HepG2 (cell line): ENCODE data around the gene NXN. TPM values are rescaled to one million over a fixed set of nuclear protein-coding genes. Genes with fewer than 3 reads are reported as not detected.

Source experiments
- DR1 ChIP-seq: sonication (generic); formaldehyde crosslinking; IDR thresholded peaks from 2 replicates; pipeline ENCODE4 v1.8.0; 2021; ENCODE audit warnings: mild to moderate bottlenecking, missing genetic modification reagents, inconsistent platforms
- LRRFIP1 ChIP-seq: sonication (generic); formaldehyde crosslinking; conservative IDR thresholded peaks from 2 replicates; pipeline ENCODE4 v1.4.0; 2020; ENCODE audit warnings: missing genetic modification reagents
- ZNF646 ChIP-seq: sonication (generic); formaldehyde crosslinking; IDR thresholded peaks from 2 replicates; pipeline ENCODE4 v1.9.0; 2021; ENCODE audit warnings: mild to moderate bottlenecking, missing genetic modification reagents
- polyA plus RNA-seq, 8 experiments: library from polyadenylated mRNA; depleted of rRNA in 3 of 8; stranded (reverse) in 7 of 8; unstranded in 1 of 8; fragments of >200 nt; fragmentation: Illumina TruSeq in 4 of 8; extraction: Trizol in 4 of 8; gene quantifications; 2 replicates each; pipeline versions ENCODE4 v1.2.1 to v1.2.3, GENCODE V29; 2011 to 2016; ENCODE audit warnings: low read depth in 4 of 8, missing spikeins in 1 of 8, mixed read lengths in 1 of 8; ENCODE audit not compliant: insufficient read depth in 1 of 8
- total RNA-seq, 5 experiments: library from RNA; depleted of rRNA; stranded (reverse); fragments of >200 nt; fragmentation: Illumina TruSeq; extraction: Trizol; gene quantifications; 2 replicates each; pipeline ENCODE4 v1.2.3, GENCODE V29; 2016; ENCODE audit warnings: low read depth in 1 of 5

The NXN gene
- total and polyA plus RNA-seq, 2 of the 13 experiments (the other 11 are each of a cell fraction or from before 2014, with no cell fraction given): 22.2 to 24.3 TPM

GRCh38 chr17:949623-950303, 29.8 kb downstream of the NXN start (continued):
- no peak for TF ChIP-seq LRRFIP1 (CRISPR knock-in tag)
- TF ChIP-seq DR1 (CRISPR knock-in tag): no peak
- no peak for TF ChIP-seq ZNF646 (CRISPR knock-in tag)
